Astrocyte of the spinal cord (primary cell): ENCODE measurements around the gene GASK1A.

Experiments
- DNase-seq: peaks from one replicate; pipeline ENCODE4 v3.0.0; 2011; ENCODE audit warnings: low read depth, low spot score
- H3K4me3 ChIP-seq: 2 replicates; pipeline ENCODE4 v1.5.1; 2011; ENCODE audit warnings: low read depth, mild to moderate bottlenecking, low read length, moderate library complexity
- CTCF ChIP-seq: IDR thresholded peaks from 2 replicates; pipeline ENCODE4 v1.5.1; 2012; ENCODE audit warnings: low read depth, mild to moderate bottlenecking, low read length, inconsistent platforms
- in situ Hi-C: cut with HindIII; loops from 2 replicates; pipeline ENCODE4 v1.10.0; 2017; ENCODE audit warnings: low sequenced_read_pairs

The GASK1A gene

GRCh38 chr3:43023746-43024145 lies 44.6 kb downstream of the GASK1A start:
- no peak for TF ChIP-seq CTCF
- in situ Hi-C loops: no loop called here
- H3K4me3 ChIP-seq: no peak overlapping the region

GRCh38 chr3:43024181-43024885 lies 45.2 kb downstream of the GASK1A start:
- no peak overlapping the region for H3K4me3 ChIP-seq
- TF ChIP-seq CTCF: no peak
- DNase-seq: no peak
- in situ Hi-C loops: no loop called here

More at GRCh38 chr3:43023746-43024145, 44.6 kb downstream of the GASK1A start:
- DNase-seq: no peak

- no peak for DNase-seq
- in situ Hi-C loops: no loop called here
- H3K4me3 ChIP-seq: no peak overlapping the region
- TF ChIP-seq CTCF: no peak
These were observed 46.3 kb downstream of the GASK1A start for GRCh38 chr3:43025423-43025822.

- DNase-seq: no peak
- H3K4me3 ChIP-seq: no peak overlapping the region
- in situ Hi-C loops: no loop called here
- no peak for TF ChIP-seq CTCF
These were observed 48.9 kb downstream of the GASK1A start for GRCh38 chr3:43028001-43028400.

GRCh38 chr3:43028678-43029490 lies 49.8 kb downstream of the GASK1A start:
- no peak for TF ChIP-seq CTCF
- no peak for DNase-seq
- no peak overlapping the region for H3K4me3 ChIP-seq
- in situ Hi-C loops: no loop called here

- TF ChIP-seq CTCF: no peak
- no peak for DNase-seq
- in situ Hi-C loops: no loop called here
- no peak overlapping the region for H3K4me3 ChIP-seq
These were observed 51.2 kb downstream of the GASK1A start for GRCh38 chr3:43030162-43030935.
